ENCODE results near the gene GLI3.

DNA sequence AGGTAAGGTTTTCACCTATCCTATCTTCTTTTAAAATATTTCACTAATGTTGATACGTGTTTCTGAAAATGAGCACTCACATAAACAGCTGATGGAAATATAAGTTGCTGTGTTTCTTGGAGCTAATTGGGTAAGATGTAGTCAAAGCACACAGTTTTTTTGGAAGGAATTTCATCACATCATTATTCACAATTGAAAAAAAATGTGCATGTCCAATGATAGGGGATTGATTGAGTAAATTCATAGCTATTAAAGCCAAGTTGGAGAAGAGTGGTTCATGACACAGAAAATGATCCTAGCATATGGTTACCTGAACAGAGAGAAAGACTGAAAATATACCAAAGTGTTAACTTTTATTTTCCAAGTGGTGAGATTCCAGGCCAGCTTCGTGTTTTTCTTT lies 29.6 kb downstream of the GLI3 start:
- TF ChIP-seq CTCF (IDR thresholded peaks at IDR 0.05) (no peak), POLR2A (IDR thresholded peaks at IDR 0.05) (no peak)
